ENCODE data around the gene CFAP46.

CFAP46 gene

DNA sequence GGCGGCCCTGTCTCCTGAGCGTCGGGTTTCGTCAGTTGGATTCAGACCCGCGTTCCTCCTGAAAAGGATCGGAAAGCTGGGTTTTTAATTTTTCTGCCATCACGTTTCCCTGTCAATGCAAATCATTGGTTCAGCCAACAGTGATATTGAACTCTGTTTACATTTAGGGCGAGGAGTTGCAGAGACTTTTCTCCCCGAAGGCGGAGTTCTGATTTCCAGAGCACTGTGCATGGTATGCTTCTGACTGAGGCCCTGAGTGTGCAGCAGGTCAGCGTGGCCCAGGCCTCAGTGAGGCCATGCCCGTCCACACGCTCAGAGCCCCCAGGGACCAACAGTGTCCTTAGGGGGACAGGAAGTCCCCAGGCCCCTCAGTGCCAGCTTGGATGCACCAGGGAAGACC, 183.5 kb downstream of the CFAP46 start:
- TF ChIP-seq, protein P1, sequence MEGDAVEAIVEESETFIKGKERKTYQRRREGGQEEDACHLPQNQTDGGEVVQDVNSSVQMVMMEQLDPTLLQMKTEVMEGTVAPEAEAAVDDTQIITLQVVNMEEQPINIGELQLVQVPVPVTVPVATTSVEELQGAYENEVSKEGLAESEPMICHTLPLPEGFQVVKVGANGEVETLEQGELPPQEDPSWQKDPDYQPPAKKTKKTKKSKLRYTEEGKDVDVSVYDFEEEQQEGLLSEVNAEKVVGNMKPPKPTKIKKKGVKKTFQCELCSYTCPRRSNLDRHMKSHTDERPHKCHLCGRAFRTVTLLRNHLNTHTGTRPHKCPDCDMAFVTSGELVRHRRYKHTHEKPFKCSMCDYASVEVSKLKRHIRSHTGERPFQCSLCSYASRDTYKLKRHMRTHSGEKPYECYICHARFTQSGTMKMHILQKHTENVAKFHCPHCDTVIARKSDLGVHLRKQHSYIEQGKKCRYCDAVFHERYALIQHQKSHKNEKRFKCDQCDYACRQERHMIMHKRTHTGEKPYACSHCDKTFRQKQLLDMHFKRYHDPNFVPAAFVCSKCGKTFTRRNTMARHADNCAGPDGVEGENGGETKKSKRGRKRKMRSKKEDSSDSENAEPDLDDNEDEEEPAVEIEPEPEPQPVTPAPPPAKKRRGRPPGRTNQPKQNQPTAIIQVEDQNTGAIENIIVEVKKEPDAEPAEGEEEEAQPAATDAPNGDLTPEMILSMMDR (IDR thresholded peaks at IDR 0.05): no peak

Measured in LNCAP (cell line).